ENCODE measurements around the gene PRKAG2.
"Not testable (repeated sequence)": the region's sequence is repeated elsewhere in the genome, so short reads cannot be mapped to it uniquely, and the experiment has no call there.

- not testable (repeated sequence) for TF ChIP-seq POLR2A, CTCF (IDR thresholded peaks at IDR 0.05)
These were observed 79.1 kb downstream of the PRKAG2 start for GRCh38 chr7:151797667-151798307.

All from thyroid gland (tissue), 4 donors.